HG03103 (cell line): Measurements from ENCODE around the gene NDUFA11.
"Not testable (repeated sequence)": the region's sequence is repeated elsewhere in the genome, so short reads cannot be mapped to it uniquely, and the experiment has no call there.

Source experiments
- ATAC-seq: cut with Tn5 transposase; IDR thresholded peaks from one replicate; pipeline ENCODE4 v1.9.1; 2021; ENCODE audit warnings: low read depth; ENCODE audit not compliant: unreplicated experiment

Gene NDUFA11

GRCh38 chr19:5864725-5865486 is 38.7 kb downstream of the NDUFA11 start:
- ATAC-seq, result no peak

- ATAC-seq, result no peak
Measured at GRCh38 chr19:5864013-5864720, 39.4 kb downstream of the NDUFA11 start.

GRCh38 chr19:5863030-5863665 is 40.4 kb downstream of the NDUFA11 start:
- no peak for ATAC-seq

- no peak for ATAC-seq
Measured at GRCh38 chr19:5857203-5858081, 46.1 kb downstream of the NDUFA11 start.

- not testable (repeated sequence) for ATAC-seq
Measured at GRCh38 chr19:5855151-5855550, 48.4 kb downstream of the NDUFA11 start.

GRCh38 chr19:5854121-5854520 is 49.5 kb downstream of the NDUFA11 start:
- ATAC-seq, result not testable (repeated sequence)

- ATAC-seq, result no peak
Measured at GRCh38 chr19:5851302-5851701, 52.3 kb downstream of the NDUFA11 start, which contains the start of gene FUT3. FUT3 (minus strand) TSS chr19:5851449.

- no peak for ATAC-seq
Measured at GRCh38 chr19:5850743-5851293, 52.8 kb downstream of the NDUFA11 start.

GRCh38 chr19:5850189-5850588 is 53.4 kb downstream of the NDUFA11 start:
- no peak for ATAC-seq

- ATAC-seq, result not testable (repeated sequence)
Measured at GRCh38 chr19:5848621-5849020, 55.0 kb downstream of the NDUFA11 start.

- not testable (repeated sequence) for ATAC-seq
Measured at GRCh38 chr19:5847846-5848245, 55.7 kb downstream of the NDUFA11 start.
